Spleen (tissue), 7 donors: ENCODE data around the gene AP1B1.

Experiments used
- CTCF ChIP-seq, 11 experiments: fragments of 200-600 bp in 7 of 11; fragments of 450-650 bp in 4 of 11; sonication (generic) in 4 of 11; IDR thresholded peaks in 8 of 11; conservative IDR thresholded peaks in 3 of 11; 1 replicate in 7 of 11; 2 replicates in 4 of 11; pipeline versions ENCODE4 v1.4.0 to v1.8.0; 2016 to 2021; ENCODE audit warnings: antibody characterized with exemption in 11 of 11, inconsistent platforms in 4 of 11, mild to moderate bottlenecking in 1 of 11
- POLR2A ChIP-seq, 3 donors: fragments of 450-650 bp; IDR thresholded peaks; one replicate each; pipeline ENCODE4 v1.5.1; 2017; ENCODE audit warnings: antibody characterized with exemption in 3 of 3, mild to moderate bottlenecking in 1 of 3
- POLR2AphosphoS5 ChIP-seq, 3 donors: sonication (generic); formaldehyde crosslinking; IDR thresholded peaks; one replicate each; pipeline ENCODE4 v1.5.1; 2017; ENCODE audit warnings: antibody characterized with exemption in 3 of 3
- donor health status: DM: no; HTN: no; CAD: no; lungs with moderate emphysema.
- donor health status: DM: no; HTN: no; CAD: no.
- donor health status: DM: no; HTN: no; CAD: no.

DNA sequence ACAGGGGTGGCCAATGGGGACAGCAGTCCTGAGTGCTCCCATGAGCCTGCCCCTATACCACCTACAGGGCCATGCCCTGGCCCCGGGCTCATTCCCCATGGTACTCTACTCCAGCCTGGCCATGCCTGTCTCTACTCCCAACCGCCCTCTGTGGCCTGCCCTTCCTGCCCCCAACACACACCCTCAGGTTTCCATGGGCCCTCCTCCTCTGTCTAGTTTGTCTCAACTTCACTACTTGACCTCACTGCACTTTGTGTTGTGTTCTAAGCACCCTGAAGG lies 46.6 kb downstream of the AP1B1 start:
- no peak for TF ChIP-seq POLR2AphosphoS5 (IDR thresholded peaks at IDR 0.05)
- no peak for TF ChIP-seq POLR2A (IDR thresholded peaks at IDR 0.05)
- no peak for TF ChIP-seq CTCF (IDR thresholded peaks at IDR 0.05 in 8 of 11, conservative IDR thresholded peaks at IDR 0.05 in 3 of 11)
